Measurements from ENCODE around the gene COMMD1.

- TF ChIP-seq CTCF (tag by site-specific recombination; IDR thresholded peaks at IDR 0.05) (no peak), REST (tag by site-specific recombination; IDR thresholded peaks at IDR 0.05) (no peak)
Measured at GRCh38 chr2:62147610-62148301, 242.3 kb downstream of the COMMD1 start.
